ENCODE results near the gene CALHM5.

- no peak for TF ChIP-seq ARNTL (CRISPR knock-in tag; IDR thresholded peaks at IDR 0.05; ENCODE audit: borderline replicate concordance, low read depth)
- TF ChIP-seq TCF4 (CRISPR knock-in tag; IDR thresholded peaks at IDR 0.05; ENCODE audit: borderline replicate concordance), result no peak
- TF ChIP-seq ZNF8 (CRISPR knock-in tag; IDR thresholded peaks at IDR 0.05), result no peak
- TF ChIP-seq OSR1 (CRISPR knock-in tag; IDR thresholded peaks at IDR 0.05), result no peak
- TF ChIP-seq, protein P1, sequence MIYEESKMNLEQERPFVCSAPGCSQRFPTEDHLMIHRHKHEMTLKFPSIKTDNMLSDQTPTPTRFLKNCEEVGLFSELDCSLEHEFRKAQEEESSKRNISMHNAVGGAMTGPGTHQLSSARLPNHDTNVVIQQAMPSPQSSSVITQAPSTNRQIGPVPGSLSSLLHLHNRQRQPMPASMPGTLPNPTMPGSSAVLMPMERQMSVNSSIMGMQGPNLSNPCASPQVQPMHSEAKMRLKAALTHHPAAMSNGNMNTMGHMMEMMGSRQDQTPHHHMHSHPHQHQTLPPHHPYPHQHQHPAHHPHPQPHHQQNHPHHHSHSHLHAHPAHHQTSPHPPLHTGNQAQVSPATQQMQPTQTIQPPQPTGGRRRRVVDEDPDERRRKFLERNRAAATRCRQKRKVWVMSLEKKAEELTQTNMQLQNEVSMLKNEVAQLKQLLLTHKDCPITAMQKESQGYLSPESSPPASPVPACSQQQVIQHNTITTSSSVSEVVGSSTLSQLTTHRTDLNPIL (CRISPR knock-in tag; IDR thresholded peaks at IDR 0.05; ENCODE audit: low read depth), result no peak
- no peak for TF ChIP-seq TOX (CRISPR knock-in tag; IDR thresholded peaks at IDR 0.05; ENCODE audit: borderline replicate concordance)
- TF ChIP-seq ZC3H10 (CRISPR knock-in tag; IDR thresholded peaks at IDR 0.05), result no peak
- TF ChIP-seq, protein P2, sequence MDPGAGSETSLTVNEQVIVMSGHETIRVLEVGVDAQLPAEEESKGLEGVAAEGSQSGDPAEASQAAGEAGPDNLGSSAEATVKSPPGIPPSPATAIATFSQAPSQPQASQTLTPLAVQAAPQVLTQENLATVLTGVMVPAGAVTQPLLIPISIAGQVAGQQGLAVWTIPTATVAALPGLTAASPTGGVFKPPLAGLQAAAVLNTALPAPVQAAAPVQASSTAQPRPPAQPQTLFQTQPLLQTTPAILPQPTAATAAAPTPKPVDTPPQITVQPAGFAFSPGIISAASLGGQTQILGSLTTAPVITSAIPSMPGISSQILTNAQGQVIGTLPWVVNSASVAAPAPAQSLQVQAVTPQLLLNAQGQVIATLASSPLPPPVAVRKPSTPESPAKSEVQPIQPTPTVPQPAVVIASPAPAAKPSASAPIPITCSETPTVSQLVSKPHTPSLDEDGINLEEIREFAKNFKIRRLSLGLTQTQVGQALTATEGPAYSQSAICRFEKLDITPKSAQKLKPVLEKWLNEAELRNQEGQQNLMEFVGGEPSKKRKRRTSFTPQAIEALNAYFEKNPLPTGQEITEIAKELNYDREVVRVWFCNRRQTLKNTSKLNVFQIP (CRISPR knock-in tag; IDR thresholded peaks at IDR 0.05; ENCODE audit: borderline replicate concordance, low read depth), result no peak
- no peak for TF ChIP-seq ZNF70 (CRISPR knock-in tag; IDR thresholded peaks at IDR 0.05)
- TF ChIP-seq SNAI2 (CRISPR knock-in tag; IDR thresholded peaks at IDR 0.05), result no peak
- TF ChIP-seq, protein P3, sequence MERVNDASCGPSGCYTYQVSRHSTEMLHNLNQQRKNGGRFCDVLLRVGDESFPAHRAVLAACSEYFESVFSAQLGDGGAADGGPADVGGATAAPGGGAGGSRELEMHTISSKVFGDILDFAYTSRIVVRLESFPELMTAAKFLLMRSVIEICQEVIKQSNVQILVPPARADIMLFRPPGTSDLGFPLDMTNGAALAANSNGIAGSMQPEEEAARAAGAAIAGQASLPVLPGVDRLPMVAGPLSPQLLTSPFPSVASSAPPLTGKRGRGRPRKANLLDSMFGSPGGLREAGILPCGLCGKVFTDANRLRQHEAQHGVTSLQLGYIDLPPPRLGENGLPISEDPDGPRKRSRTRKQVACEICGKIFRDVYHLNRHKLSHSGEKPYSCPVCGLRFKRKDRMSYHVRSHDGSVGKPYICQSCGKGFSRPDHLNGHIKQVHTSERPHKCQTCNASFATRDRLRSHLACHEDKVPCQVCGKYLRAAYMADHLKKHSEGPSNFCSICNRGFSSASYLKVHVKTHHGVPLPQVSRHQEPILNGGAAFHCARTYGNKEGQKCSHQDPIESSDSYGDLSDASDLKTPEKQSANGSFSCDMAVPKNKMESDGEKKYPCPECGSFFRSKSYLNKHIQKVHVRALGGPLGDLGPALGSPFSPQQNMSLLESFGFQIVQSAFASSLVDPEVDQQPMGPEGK (CRISPR knock-in tag; IDR thresholded peaks at IDR 0.05; ENCODE audit: borderline replicate concordance), result no peak
- no peak for TF ChIP-seq RARB (CRISPR knock-in tag; IDR thresholded peaks at IDR 0.05)
- no peak for TF ChIP-seq ZFP3 (CRISPR knock-in tag; IDR thresholded peaks at IDR 0.05)
- TF ChIP-seq ZFP30 (CRISPR knock-in tag; IDR thresholded peaks at IDR 0.05), result no peak
Measured at GRCh38 chr6:116543149-116543548, 31.7 kb downstream of the CALHM5 start.

All from SK-N-SH treated with all-trans-retinoic acid at 6 μM for 48 hours (cell line).